Renal cortical epithelial cell (primary cell): ENCODE measurements around the gene DIPK1B. TPM values are rescaled to one million over a fixed set of nuclear protein-coding genes. Genes with fewer than 3 reads are reported as not detected.
"Not testable (repeated sequence)": the region's sequence is repeated elsewhere in the genome, so short reads cannot be mapped to it uniquely, and the experiment has no call there.

Experiments
- DNase-seq: peaks from one replicate; pipeline ENCODE4 v3.0.0-alpha.2; 2011; ENCODE audit warnings: low read depth
- total RNA-seq: library from RNA; depleted of rRNA; stranded (reverse); fragments of >200 nt; gene quantifications from 2 replicates; pipeline ENCODE4 v1.2.3, GENCODE V29; 2014

The DIPK1B gene
- total RNA-seq, 1 donor from 2014 or later = 4.0 TPM

DNA sequence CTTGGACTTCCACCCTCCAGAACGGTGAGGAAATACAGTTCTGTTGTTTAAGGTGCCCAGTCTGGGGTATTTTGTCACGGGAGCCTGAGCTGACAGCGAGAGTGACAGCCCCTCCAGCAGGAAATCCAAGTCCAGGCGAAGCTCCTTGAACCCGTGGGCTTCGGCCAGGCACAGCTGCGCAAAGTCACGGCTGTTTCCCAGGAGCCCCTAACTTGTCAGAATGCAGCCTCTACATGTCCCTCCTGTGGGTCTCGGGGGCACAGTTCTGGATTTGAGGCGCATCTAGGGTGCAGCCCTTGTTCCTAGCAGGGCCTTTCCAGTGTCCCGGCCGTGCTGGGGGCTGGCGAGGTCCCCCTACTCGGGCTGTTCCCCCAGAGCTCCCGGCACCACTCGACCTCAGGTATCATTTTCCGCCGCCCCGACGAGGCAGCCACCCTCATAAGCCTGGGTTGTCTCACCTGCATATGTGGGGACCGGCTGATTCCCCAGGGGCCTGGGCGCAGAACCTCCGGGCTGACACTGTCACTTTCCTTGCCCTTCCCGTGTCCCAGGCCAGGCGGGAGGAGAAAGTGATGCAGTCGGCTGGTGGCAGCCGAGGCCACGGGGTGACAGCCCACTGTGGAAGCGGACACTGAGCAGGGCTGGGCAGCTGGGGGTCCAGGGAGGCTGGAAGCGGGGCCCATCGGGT lies 41.1 kb downstream of the DIPK1B start:
- no peak for DNase-seq

DNA sequence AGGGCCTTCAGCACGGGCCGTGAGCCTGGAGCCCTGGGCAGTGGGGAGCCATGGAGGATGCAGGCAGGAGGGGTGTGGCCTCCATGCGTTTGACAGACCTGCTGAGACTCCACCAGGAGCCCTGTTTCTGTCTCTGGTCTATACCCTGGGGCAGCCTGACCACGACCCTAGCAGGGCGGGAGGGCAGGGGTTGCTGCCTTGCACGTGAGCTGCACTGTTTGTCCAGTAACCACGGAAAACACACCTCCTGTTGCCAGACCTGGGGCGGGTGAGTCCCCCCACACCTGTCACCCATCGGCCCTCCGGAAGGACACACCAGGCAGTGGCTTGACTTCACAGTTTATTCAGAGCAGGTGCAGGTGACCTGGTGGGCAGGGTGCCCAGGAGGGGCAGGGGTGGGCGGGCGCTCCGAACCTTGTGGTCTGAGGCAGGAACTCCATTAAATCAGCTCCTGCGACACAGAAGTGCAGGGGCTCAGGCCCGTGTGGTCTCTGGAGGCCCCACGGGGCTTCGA lies 41.7 kb downstream of the DIPK1B start:
- no peak for DNase-seq

DNA sequence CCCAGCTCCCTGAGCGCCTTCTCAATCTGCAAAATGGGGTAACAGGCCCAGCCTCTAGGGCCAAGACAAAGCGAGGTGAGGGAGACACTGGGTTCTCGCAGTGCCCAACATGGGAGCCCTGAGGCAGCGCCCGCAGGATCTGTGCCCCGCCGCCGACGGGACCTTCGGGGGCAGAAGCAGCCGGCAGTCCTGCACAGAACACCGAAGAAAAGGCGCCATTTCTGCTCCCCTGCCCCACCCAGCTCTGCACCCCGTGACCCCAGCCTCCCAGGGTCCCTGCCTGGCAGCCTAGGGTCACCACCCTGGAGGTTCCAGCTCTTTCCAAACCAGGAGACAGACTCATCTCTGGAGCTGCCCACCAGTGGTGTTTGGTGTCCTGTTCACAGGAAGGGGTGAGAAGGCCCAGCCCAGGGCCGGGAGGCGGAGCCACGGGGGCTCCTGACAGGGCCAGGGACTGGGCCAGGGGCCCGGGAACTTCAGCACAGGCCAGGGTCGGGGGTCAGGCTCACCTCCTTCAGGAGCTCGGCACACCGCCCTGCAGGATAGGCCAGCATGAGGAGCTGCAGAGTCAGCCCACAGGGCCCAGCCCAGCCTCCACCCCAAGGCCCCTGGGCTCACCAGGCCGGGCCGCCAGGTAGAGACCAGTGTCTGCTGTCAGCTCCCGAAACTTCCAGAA lies 42.4 kb downstream of the DIPK1B start:
- DNase-seq = no peak

DNA sequence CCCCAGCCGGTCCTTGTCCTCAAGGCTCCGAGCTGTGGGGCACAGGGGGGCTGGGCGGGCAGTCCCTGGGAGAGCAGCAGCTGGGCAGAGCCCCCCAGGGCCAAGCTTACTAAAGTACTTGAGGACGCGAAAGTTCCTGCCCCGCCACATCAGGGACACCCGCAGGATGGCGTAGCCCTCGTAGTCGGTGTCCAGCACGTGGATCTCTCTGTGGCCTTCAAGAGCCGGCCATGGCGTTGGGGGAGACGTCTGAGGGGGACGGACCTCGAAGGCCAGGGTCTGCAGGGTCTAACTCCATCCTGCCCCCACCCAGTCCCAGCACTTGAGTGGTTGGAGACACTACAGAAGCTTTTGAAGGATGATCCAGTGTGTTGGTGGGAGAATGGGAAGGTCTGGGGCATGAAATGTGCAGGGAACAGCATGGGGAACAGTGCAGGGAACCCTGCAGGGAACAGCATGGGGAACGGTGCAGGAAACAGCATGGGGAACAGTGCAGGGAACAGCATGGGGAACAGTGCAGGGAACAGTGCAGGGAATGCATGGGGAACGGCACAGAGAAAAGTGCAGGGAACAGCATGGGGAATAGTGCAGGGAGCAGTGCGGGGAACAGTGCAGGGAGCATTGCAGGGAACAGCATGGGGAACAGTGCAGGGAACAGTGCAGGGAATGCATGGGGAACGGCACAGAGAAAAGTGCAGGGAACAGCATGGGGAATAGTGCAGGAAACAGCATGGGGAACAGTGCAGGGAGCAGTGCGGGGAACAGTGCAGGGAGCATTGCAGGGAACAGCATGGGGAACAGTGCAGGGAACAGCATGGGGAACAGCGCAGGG lies 43.1 kb downstream of the DIPK1B start:
- DNase-seq = not testable (repeated sequence)

DNA sequence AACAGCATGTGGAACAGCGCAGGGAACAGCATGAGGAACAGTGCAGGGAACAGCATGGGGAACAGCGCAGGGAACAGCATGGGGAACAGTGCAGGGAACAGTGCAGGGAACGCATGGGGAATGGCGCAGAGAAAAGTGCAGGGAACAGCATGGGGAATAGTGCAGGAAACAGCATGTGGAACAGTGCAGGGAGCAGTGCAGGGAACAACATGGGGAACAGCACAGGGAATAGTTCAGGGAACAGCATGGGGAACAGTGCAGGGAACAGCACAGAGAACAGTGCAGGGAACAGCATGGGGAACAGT lies 43.7 kb downstream of the DIPK1B start:
- no peak for DNase-seq

DNA sequence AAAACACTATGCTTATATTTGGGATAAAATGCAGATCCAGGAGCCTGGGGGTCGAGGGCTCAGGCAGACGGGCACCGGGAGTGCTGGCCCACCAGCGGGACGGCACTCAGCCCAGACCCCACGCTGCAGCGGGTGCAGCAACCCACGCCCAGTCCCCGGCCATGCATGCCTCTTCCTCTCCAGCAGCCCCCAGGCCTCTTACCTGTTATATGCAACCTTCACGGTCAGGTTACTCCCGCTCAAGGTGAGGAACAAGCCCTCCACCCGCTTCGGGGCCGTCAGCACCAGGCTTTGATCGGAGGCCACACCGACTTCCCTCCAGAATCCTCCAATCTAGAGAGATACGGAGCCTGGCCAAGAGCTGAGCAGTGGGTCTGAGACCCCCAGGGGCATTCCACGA lies 44.5 kb downstream of the DIPK1B start:
- no peak for DNase-seq

DNA sequence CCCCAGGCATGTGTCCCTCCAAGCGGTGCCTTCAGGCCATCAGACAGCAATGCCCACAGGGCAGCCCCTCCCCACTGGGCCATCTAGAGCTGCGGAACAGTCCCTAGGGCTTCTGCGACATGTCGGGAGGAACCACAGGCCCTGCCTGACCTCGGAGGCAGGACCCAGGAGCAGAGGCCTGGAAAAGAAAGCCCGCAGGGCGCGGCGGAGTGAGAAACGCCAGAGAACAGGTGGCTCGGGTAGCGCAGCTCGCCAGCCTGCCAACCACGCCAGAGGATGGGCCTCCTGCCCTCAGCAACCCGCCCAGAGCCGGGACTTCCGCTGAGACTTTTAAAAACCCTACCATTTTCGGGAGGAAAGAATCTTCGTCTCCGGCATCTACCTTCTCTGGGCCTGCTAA lies 45.0 kb downstream of the DIPK1B start:
- DNase-seq = no peak

DNA sequence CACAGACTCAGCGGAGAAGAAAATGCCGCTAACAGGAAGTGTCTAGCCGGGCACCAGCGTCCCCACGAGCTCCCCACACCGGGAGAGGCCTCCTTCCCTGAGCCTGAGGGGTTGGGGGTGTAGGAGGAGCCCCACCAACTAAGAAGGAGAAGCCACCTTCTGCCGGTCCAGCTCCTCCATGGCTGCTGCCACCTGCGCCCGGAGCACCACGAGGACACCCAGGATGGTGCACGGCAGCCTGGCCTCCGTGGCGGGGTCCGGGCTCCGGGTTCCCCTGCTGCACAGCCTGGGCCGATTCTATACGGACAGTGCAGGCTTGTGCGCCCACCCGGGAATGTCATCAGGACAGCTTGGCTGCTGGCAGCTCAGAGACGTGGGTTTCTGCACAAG lies 45.4 kb downstream of the DIPK1B start:
- no peak for DNase-seq

DNA sequence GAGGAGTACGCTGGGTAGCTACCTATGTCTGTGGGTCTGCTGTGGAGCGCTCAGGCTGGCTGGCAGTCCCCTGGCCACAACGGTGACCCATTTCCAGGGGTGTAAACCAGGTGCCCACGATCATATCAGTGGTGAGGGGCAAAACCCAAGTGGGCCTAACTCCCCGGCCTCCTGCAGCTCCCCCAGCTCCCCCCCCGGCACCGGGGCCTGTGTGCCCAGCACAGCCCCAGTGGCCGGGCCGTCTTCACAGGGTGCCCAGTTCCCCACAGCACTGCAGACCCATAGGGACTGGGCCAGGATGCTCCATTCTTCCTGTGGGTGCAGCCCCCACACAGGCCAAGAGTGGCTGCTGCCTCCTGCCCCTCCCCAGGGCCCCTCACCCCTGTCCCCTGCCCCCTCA lies 46.6 kb downstream of the DIPK1B start:
- DNase-seq = no peak

DNA sequence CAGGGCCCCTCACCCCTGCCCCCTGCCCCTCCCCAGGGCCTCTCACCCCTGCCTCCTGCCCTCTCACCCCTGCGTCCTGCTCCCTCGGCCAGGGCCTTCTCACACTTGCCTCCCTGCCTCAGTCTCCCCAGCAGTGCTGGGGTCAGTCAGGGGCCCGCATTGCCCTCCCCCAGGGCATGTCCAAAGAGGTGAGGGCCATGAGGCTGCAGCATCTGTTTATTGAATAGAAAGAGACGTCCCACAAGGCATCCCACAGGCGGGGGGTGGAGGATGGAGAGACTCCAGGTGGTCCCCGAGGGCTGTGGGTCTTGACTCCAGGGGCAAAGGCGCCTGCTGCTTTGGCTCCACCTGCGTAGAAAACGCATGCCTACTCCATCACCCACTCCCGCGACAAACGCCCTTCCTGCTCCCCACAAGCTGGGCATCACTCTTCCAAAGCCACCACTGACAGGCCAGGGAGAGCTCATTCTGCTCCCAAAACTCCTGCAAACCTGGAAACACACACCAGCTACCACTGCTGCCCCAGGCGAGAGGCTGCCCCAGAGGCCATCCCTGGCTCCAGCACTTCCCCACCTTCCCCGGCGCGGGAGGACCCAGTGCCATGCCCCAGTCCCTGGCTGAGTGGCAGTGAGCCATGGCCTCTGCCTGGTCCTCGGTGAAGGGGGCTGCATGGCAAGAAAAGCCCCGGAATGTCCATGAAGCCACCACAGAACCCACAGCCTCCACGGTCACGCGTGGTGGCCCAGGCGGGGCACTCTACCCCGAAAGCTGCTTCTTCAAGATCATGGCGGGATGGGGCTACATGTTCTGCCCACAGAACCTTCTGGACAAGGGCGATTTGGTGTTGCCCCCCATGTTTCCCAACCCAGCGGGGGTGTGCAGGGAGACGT lies 47.3 kb downstream of the DIPK1B start:
- no peak for DNase-seq

DNA sequence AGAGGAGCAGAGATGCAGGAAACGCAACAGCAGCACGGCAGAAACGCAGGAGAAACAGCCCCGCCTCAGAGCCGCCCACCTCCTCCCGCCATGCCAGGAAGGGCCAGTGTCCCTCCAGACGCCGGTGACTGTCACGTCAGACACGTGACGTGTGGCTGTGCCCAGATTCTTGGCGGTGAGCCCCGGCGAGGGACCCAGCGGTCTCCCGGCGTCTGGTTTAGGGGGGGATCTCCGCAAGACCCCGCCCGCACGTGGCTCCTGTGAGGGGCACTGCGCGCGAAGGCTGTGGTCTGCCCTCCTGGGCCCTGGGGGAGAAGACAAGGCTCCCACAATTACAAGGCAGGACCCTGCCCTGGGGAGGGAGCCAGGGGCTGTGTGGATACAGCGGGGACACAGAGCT lies 48.1 kb downstream of the DIPK1B start:
- DNase-seq = no peak

DNA sequence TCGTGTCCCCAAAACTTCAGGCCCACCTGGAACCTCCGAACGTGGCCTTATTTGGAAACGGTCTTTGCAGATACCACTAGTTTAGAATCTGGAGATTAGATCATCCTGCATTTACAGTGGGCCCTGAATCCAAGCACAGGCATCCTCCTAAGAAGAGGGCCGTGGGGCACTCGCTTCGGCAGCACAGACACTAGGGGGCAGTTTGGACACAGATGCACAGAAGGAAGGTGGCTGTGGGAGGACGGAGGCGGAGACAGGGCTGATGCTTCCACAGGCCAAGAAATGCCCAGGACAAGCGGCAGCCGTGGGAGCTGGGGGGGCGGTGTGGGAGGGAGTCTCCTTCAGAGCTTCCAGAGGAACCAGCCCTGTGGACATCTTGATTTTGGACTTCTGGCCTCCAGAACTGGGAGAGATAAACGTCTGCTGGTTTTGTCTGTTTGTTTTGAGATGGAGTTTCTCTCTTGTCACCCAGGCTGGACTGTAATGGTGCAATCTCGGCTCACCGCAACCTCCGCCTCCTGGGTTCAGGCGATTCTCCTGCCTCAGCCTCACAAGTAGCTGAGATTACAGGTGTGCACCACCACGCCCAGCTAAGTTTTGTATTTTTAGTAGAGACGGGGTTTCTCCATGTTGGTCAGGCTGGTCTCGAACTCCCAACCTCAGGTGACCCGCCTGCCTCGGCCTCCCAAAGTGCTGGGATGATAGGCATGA lies 48.6 kb downstream of the DIPK1B start:
- peak; percentile 45 for DNase-seq

DNA sequence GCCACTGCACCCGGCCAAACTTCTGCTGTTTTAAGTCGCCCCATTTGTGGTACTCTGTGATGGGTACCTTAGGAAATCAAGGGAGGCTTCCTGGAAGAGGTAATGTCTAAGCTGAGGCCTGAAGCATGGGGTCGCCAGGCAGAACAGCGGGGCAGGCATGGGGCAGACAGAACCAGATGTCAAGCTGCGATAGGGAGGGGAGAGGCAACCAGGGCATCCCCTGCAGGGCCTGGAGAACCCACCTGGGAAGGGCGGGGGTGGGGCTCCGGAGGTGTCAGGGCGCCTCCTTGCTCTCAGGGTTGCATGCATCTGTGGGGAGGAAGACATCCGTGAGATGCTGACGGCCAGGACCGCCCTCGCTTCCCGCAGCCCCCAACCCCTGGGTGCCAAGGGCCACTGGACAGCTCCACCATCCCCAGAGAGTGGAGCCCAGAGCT lies 49.2 kb downstream of the DIPK1B start:
- DNase-seq = no peak

DNA sequence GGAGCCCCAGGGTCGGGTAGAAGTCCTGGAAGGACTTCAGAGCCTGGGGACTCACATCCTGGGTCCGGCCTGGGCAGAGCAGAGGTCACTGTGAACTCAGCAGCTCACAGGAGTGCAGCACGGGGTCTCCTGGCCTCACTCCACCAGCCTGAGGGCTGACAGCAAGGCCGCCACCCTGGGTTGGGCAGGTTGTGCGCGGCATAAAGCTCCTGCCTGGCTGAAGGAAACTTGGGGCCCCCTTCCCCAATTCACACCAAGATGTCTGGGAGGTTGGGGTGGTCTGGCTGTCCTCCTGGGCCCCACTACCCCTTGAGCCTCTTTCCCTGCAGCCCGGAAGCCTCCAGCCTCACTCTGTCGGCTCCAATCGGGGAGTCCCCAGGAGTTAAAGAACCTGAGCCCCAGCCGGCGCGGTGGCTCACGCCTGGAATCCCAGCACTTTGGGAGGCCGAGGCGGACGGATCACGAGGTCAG lies 49.9 kb downstream of the DIPK1B start:
- DNase-seq = no peak

DNA sequence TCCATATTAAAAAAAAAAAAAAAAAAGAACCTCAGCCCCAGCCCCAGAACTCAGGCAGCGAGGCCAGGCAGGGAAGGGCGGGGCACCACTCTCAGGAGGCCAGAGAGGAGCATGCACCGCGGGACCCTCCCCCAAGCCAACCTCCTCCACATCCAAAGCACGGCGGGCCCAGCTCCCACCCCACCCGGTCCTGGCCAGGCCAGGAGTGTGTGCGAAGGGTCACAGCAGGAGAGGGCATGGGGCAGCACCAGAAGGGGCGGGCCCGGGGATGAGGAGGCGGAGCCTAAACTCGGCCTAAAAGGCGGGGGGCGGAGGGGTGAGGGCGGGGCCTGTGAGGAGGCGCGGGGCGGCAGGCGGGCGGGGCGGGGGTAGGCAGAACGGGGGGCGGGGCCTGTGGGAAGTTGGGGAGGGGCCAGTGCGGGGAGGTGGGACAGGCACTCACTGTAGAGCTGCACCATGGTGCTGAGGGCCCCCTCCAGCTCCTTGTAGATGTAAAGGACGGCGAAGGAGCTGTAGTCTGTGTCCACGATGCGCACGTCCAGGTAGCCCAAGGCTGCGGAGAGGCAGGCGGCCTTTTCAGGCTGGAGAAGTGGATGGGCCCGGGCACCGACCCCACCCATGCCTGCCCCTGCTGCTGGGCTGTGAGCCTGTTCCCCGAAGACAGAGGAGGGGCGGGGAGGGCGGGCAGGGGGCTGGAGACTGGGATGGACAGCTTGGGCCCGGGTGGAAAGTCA lies 50.7 kb downstream of the DIPK1B start:
- DNase-seq = no peak

DNA sequence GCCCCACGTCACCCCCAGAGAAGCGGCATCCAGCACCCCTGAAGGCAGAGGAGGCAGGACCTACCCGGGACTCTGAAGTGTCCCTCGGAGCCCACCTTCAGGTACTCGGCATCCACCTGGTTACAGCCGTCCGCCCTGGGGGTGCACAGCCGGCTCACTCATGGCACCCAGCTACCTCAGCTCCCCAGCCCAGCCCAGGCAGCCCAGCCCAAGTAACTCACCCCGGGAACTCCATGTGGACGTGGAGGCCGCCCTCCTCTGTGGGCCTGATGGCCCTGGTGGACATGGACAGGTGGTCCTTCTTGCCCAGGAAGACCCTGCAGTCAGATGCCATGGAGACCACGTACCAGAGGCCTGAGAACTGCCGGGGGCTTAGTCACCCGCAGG lies 51.3 kb downstream of the DIPK1B start:
- no peak for DNase-seq

DNA sequence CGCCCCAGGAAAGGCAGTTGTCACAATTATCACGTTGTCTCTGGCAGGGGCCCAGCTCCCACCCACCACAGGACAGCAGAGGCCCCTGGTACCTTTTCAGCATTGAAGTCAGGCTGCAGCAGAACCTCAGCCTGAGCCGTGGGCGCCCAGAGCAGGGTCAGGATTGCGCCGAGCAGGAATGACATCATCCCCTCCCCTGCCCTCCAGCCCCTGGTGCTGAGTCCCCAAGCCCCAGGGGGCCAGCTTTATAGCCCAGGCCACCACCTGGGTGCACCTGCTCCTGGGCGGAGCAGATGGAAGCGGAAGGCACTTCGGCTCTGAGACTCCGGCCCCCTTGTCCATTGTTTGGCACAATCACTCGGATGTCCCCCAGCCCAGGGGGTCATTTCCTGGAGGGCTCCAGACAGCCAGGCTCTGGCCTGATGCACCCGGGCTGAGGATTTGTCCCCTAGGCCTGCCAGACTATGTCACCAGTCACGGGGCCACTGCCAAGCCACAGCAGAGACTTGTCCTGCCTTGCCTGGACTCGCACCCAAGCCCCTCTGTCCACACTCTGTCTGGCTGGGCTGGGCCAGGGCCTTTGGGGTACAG lies 52.0 kb downstream of the DIPK1B start, which contains the start of gene LCN15:
Gene LCN15 (minus strand): TSS at position 218 of the 591 bp plus-strand sequence. CDS start 30 bp downstream, at position 188.
- DNase-seq = no peak

DNA sequence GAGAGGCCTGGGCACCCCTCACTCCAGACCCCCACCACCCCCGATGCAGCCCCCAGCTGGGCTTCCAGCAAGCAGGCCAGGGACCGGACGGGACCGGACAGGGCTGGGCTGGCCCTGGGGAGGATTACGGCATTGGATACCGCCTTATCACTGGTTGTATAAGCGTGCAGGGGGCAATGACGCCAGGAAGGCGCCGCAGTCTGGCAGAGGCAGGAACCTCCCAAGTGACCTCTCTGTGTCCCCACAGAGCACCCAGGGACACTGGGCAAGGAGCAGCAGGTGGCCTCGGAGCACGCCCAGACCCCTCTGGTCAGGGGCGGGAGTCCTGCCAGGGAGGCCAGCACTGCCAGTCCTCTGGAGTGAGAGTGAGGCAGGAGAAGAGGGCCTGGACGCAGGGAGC lies 52.7 kb downstream of the DIPK1B start:
- DNase-seq = no peak

DNA sequence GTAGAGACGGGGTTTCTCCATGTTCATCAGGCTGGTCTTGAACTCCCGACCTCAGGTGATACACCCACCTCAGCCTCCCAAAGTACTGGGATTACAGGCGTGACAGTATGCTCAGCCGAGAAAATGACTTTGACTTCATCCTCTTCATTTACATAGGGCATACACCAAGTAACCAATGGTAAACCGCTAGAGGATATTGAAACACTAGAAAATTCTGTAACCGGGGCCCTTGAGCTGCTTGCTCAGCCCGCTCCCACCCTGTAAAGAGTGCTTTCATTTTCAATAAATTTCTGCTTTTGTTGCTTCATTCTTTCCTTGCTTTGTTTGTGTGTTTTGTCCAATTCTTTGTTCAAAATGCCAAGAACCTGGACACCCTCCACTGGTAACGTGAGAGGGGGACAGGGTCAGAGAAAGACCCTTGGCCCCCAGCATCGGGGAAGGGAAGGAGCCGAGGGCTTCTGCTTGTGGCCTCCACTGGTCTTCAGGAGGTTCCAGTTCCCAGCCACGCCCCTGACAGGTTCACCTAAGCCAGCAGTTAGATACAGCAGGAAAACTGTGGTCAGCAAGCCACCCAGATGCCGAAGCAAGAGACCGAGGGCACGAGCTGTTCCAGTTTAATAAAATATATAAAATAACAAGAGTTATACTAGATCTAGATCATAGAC lies 53.5 kb downstream of the DIPK1B start:
- not testable (repeated sequence) for DNase-seq
